NCI-H2171 treated with DMSO at 0.1 percent for 48 hours (cell line): ENCODE data around the gene SORBS2.

Experiments
- DNase-seq: peaks from one replicate; lab custom pipeline; 2025; lab: John Stamatoyannopoulos, UW

SORBS2 gene

DNA sequence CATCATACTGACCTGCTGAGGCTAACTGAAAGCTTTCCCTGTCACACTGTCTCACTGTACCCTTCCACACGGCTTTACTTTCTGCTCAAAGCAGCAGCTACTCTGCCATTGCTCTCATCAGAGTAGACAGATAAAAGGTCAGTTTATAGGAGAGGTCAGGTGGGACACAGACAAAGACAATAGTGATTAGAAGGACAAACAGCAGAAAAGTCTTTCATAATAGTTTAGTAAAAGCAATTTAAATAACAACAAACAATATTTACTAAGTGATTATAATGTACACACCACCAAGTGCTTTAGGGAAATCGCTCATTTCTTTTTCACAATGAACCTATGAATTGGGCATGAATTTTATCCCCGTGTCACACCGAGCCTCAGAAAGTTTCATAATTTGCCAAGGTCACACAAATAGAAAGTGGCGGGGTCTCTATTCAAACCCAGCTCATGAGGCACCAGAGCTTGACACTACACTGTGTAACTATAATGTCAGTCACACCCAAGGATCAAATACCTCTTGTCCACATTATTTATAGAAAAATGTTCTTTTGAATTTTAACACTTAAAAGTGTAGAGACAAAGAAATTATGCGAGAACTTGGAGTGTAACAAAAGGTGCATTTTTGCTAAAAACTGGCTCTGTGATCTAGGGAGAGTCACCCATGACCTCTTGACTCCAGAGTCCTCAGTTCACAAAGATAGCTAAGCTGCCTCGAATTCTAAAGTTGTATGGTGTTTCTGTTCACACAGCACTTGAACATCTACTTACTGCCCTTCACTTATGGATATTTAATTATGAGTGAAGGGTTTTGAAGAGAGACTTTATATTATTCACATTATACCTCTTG lies 24.5 kb upstream of the SORBS2 start:
- DNase-seq, result no peak

DNA sequence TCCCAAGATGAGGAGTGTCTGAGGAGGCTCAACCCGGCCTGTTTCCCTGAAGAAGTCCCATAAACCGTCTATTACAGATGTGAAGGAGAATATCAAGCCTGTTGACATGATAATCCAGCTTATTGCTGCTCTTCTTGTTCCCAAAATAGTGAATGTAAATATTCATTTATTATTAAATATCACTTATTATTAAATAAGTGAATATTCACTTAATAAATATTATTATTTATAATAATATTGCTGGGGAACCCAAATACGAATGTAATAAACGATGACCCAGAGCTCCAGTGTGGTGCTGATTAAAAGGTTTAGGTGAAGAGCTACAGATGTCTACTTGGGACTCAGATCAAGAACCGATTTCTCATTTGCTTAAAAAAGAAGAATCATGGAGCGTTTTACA lies 23.8 kb upstream of the SORBS2 start:
- no peak for DNase-seq

GRCh38 chr4:185835336-185835735 lies 23.3 kb upstream of the SORBS2 start:
- DNase-seq, result no peak

- no peak for DNase-seq
Measured at GRCh38 chr4:185834778-185835177, 22.8 kb upstream of the SORBS2 start.

GRCh38 chr4:185834088-185834487 lies 22.1 kb upstream of the SORBS2 start:
- no peak for DNase-seq

- DNase-seq, result no peak
Measured at GRCh38 chr4:185833055-185833598, 21.1 kb upstream of the SORBS2 start.

DNA sequence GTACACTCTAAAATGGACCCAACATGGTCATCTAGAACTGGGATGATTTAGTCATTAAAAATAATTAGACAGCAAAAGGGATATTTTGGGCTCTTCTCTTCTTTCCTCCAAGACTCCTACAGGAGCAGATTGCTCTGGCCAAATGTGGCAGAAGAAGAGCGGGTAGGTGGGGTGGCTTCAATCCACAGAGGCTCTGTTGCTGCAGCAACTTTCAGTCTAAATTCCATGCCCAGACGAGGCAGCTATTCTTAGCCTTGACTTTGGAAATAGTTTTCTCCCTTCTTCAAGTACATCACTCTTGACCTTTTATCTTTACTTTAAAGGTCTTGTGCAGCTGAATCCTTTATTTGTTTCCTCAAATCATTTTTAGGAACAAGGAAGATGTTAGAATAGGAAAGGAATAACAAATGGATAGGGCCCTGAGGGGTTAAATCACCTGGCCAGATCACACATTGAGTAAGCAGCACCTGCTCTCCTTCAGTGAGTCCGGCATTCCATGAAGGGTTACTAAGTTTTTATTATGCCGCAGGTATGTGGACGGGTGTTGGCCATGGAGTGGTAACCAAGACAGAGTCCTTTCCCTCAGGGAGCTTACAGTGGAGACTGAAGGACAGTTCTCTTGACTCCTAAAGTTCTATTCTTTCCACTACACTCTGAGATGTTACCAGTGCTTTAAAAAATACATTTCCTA lies 19.3 kb upstream of the SORBS2 start:
- DNase-seq, result no peak

- no peak for DNase-seq
Measured at GRCh38 chr4:185830263-185830994, 18.4 kb upstream of the SORBS2 start.

GRCh38 chr4:185826381-185826780 lies 14.4 kb upstream of the SORBS2 start:
- no peak for DNase-seq

DNA sequence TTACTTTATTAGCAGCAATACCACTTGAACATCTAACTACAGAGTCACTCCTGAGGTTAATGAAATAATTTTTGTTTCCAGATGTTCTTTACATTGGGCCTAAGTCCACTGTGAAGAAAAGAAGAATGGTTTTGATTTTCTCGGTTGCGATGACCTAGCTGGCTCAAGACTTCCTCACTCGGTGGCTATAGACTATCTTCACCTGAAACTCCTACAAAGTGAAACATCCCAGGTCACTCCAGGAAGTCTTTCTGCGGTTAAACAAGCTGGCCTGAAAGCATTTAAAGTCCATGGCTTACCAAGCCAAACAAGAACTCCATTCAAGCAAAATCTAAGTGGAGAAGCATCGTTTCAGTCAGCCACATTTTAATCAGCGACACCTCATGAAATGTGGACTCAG lies 13.7 kb upstream of the SORBS2 start:
- DNase-seq, result no peak

DNA sequence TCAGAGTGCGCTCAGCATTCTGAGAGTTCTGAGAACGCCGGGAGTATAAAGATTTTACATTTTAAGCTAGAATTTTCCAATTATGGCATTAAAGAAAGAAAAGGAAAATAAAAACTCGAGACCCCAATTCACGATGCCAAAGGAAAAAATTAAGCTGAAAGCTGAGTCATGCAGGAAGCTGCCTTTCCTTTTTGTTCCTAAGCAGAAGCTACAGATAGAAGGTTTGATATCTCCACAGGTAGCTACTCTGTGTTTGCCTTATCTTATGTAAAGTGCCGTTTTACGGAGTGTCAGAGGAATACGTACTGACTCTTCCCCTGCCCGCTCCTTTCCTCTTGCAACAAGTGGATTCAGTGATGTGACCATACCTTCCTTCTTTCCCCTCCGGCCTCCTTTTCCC lies 10.8 kb upstream of the SORBS2 start:
- DNase-seq, result no peak

GRCh38 chr4:185821029-185821419 lies 9.0 kb upstream of the SORBS2 start:
- no peak for DNase-seq

DNA sequence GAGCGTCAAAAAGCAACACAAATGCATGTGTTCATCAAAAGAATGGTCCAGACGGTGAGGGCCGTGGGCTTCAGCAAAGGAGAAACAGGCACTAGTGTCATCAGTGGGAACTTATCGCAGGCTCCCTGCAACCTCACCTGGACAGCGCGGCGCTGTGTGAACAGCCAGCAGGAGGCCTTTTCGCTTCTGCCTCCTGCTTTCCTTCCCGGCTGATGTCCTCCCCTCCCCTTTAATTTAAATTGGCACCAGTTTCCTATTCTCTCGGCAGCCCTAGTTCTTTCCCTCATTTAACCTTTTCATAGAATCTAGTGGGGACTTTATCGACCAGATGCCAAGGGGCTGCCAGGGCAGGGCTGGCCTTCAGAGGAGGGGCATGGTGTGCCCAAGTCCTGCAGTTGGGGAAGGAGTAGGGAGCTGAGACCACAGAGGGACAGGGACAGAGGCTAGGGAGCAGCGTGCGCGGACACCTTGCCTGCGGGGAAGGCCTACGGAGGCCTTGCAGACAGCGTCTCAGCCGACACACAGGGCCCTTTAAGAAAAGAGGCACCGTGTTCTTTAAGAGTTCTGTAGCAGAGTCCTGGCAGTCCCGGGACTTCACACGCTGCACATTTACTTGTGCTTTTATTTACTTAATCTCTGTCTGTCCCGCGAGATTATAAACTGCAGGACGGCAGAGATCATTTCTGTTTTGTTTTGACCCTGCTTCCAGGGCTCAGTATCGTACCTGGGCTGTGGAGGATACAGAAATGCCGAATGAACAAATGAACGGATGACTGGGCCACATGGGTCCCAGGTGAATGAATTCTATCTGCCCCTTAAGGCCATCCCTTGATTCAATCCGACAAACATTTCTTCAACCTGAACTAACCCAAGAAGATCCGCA lies 8.4 kb upstream of the SORBS2 start:
- no peak for DNase-seq

DNA sequence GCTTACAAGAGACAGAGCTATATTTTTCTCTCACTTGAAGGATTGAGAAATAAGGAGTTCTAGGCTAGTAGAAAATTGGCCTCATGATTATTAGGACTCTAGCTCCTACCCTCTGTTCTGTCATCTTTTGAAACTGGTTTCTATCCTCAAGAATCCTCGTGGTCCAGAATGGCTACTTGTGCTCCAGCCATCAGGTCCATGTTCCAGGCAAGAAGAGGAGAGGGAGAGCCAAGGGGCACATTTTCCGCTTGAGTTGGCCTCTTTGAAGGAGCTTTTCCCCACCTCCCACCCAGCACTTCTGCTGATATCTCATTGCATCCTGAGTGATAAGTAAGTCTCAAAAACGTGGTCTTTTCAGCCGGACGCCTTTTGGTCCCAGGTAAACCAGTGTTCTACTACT lies 7.2 kb upstream of the SORBS2 start:
- no peak for DNase-seq

- no peak for DNase-seq
Measured at GRCh38 chr4:185817403-185817818, 5.4 kb upstream of the SORBS2 start.

DNA sequence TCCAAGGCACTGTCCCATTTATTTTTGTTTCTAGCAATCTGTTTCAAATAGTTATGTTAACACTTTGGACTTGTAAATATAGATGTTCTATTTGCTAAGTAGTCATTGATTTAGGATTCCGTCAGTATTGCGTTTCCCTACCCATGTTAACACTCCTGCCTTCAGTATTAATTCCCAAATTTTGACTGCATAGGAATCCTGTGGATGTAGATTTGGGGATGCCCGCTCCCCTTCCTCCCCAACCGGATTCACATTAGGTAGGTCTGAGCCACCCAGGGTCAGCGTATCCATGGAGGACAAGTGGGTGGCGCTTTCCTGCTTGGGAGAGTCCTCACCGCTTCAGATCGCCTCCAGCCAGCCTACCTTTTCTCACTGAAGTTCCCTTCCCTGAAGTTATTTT lies 1.1 kb upstream of the SORBS2 start:
- no peak for DNase-seq

GRCh38 chr4:185810746-185811508 lies 1.1 kb downstream of the SORBS2 start:
- no peak for DNase-seq

DNA sequence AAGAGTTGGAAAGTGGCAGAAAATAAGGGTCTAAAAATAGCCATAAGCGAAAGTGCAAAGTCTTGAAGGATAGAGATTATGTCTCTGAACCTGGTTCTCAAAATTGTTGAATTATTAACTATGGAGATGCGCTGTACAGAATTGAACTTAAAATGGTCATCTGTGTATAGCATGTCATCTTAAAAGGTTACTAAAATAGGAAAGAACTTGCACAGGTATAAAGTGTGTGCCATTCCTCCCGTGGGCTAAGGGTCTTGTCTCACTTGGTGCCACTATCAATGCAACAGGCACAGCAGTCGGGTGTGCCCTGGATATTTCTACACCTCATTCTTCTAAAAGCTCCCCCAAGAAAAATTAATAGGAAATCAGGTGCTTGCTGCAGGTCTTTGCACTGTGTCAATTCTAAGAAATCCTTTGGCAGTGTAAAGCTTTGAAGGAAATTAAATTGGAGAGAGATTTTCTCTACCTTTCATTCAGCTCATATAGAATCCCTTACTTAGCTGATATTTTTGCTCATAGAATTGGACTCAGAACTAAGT lies 2.4 kb downstream of the SORBS2 start:
- no peak for DNase-seq

- no peak for DNase-seq
Measured at GRCh38 chr4:185809121-185809520, 2.9 kb downstream of the SORBS2 start.

DNA sequence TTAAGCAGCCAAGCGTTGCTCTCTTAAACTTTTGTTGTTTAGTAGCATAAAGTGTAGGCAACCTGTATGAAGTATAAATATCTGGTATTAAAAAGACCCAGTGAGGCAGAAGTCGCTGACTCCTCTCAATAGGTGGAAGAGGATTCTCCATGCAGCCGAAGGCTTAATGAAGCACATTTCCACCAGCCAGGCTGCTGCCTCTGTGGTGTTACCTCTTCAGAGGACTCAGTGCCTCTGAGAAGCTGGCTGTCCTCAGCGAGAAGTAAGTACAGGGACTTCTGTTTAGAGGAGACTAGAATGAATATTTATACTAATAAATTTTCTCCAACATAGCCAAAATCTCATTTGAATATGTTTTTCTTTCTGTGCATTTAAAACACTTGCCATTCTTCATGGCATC lies 6.0 kb downstream of the SORBS2 start:
- no peak for DNase-seq
